Uterus (tissue), 2 donors: ENCODE results near the gene WDR11.

Source experiments
- CTCF ChIP-seq, 4 experiments: fragments of 200-600 bp in 2 of 4; fragments of 450-650 bp in 2 of 4; sonication (generic) in 2 of 4; IDR thresholded peaks; one replicate each; pipeline ENCODE4 v1.5.1; 2016 to 2019; ENCODE audit warnings: antibody characterized with exemption in 4 of 4, mild to moderate bottlenecking in 2 of 4, moderate library complexity in 1 of 4
- POLR2A ChIP-seq, 2 donors: fragments of 450-650 bp; IDR thresholded peaks; one replicate each; pipeline ENCODE4 v1.6.1; 2016; ENCODE audit warnings: antibody characterized with exemption in 2 of 2, mild to moderate bottlenecking in 1 of 2, moderate library complexity in 1 of 2

GRCh38 chr10:120873741-120874140 is 22.6 kb downstream of the WDR11 start:
- TF ChIP-seq POLR2A (IDR thresholded peaks at IDR 0.05) (no peak), CTCF (IDR thresholded peaks at IDR 0.05) (no peak)
